ENCODE results near the gene CCNB1.

DNA sequence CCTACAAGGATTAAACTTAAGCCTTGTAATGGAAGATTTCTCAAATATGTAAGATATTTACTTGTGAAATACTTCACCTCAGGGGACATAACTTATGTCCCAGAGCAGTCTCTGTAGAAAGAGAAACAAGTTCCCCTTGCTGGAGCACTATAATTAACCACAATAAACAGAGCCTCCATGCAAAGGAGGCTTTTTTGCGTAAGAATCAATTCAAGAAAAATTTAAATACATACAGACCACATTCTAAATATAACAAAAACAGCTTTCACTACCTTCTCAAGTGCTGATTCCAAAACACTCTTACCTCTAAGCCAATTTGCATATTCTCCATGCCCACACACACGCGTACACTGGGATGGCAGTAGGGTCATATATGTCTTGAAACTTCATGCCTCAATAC, 30.7 kb upstream of the CCNB1 start:
- TF ChIP-seq CTCF (IDR thresholded peaks at IDR 0.05; ENCODE audit: borderline replicate concordance, extremely low read depth, low read length, poor library complexity, severe bottlenecking) = no peak
- TF ChIP-seq EZH2 (IDR thresholded peaks at IDR 0.05; ENCODE audit: borderline replicate concordance, low read depth, low read length, severe bottlenecking) = no peak
